ENCODE results near the gene ABCG5.

ABCG5 gene

DNA sequence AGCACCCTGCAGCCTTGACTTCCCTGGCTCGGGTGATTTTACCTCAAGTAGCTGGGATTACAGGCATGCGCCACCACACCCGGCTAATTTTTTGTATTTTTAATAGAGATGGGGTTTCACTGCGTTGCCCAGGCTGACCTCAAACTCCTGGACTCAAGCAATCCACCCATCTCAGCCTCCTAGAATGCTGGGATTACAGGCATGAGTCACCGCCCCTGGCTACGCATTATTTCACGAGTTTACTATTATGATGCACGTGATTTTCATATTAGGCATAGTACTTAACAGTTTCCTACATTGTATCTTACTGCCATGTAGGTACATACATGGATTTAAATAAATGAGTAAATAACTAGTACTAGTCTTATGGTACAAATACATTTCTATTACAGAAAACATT, 60.4 kb downstream of the ABCG5 start:
- no peak for TF ChIP-seq SIN3A (IDR thresholded peaks at IDR 0.05; ENCODE audit: borderline replicate concordance, insufficient read depth, low read length)
- no peak for TF ChIP-seq POLR2AphosphoS5 (IDR thresholded peaks at IDR 0.05; ENCODE audit: low read depth, low read length)

DNA sequence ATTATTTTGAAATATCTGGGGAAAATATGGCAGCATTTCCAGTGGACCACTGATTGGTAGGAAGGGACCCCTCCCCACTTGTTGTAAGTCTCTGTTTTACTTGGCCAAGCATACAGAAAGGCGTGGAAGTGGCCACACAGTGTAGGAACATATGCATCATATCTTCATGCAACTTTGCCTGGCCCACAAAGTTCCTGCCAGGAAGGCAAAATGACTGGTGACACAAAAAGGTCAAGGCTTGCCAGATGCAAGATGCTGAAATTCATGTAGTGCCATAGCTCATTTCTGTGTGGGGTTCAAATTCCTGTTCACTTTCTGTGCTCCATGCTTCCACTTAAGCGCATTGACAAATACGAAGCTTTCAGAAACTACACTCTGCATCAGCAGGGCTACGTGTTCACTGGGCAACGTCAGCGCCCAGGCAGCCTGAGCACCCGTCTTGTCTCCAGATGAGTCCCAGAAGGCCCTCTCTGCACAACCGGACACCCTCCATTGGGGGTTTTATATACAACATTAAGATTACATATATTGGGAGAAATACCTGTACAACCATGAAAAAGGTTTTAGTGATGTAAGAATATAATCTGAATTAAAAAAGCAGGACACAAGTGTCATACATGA, 61.2 kb downstream of the ABCG5 start:
- TF ChIP-seq FOXP2 (optimal IDR thresholded peaks at IDR 0.05; ENCODE audit: borderline replicate concordance, extremely low read depth, extremely low read length, insufficient read depth) (no peak), TAF1 (IDR thresholded peaks at IDR 0.05; ENCODE audit: borderline replicate concordance, insufficient read depth, low read length) (no peak), POLR2AphosphoS5 (IDR thresholded peaks at IDR 0.05; ENCODE audit: low read depth, low read length) (no peak), SIN3A (IDR thresholded peaks at IDR 0.05; ENCODE audit: borderline replicate concordance, insufficient read depth, low read length) (no peak)
- TF ChIP-seq, protein P1, sequence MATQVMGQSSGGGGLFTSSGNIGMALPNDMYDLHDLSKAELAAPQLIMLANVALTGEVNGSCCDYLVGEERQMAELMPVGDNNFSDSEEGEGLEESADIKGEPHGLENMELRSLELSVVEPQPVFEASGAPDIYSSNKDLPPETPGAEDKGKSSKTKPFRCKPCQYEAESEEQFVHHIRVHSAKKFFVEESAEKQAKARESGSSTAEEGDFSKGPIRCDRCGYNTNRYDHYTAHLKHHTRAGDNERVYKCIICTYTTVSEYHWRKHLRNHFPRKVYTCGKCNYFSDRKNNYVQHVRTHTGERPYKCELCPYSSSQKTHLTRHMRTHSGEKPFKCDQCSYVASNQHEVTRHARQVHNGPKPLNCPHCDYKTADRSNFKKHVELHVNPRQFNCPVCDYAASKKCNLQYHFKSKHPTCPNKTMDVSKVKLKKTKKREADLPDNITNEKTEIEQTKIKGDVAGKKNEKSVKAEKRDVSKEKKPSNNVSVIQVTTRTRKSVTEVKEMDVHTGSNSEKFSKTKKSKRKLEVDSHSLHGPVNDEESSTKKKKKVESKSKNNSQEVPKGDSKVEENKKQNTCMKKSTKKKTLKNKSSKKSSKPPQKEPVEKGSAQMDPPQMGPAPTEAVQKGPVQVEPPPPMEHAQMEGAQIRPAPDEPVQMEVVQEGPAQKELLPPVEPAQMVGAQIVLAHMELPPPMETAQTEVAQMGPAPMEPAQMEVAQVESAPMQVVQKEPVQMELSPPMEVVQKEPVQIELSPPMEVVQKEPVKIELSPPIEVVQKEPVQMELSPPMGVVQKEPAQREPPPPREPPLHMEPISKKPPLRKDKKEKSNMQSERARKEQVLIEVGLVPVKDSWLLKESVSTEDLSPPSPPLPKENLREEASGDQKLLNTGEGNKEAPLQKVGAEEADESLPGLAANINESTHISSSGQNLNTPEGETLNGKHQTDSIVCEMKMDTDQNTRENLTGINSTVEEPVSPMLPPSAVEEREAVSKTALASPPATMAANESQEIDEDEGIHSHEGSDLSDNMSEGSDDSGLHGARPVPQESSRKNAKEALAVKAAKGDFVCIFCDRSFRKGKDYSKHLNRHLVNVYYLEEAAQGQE (IDR thresholded peaks at IDR 0.05; ENCODE audit: insufficient read depth in 1 of 2, low read depth in 2 of 2, low read length in 2 of 2): no peak

DNA sequence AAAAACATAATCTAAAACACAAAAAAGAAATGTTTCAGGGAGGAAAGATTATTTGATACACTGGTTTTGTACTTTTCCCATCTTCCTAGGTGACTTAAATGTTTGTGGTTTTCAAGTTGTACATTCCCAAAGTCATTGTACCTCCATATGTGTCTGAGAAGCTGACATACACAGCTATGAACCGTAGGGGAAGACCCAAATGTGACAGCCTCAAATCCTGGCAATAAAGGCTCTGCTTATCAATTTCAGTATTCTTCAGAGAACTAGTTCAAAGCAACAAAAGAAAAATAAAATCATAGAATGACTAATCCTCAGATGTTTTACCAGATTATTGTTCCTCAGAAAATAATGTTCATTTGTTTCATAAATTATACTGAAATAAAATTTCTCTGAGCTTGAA, 62.3 kb downstream of the ABCG5 start:
- TF ChIP-seq SIN3A (IDR thresholded peaks at IDR 0.05; ENCODE audit: borderline replicate concordance, insufficient read depth, low read length): no peak
- TF ChIP-seq, protein P1 (IDR thresholded peaks at IDR 0.05; ENCODE audit: insufficient read depth in 1 of 2, low read depth in 2 of 2, low read length in 2 of 2): no peak
- TF ChIP-seq TAF1 (IDR thresholded peaks at IDR 0.05; ENCODE audit: borderline replicate concordance, insufficient read depth, low read length): no peak
- no peak for TF ChIP-seq POLR2AphosphoS5 (IDR thresholded peaks at IDR 0.05; ENCODE audit: low read depth, low read length)
- no peak for TF ChIP-seq FOXP2 (optimal IDR thresholded peaks at IDR 0.05; ENCODE audit: borderline replicate concordance, extremely low read depth, extremely low read length, insufficient read depth)

DNA sequence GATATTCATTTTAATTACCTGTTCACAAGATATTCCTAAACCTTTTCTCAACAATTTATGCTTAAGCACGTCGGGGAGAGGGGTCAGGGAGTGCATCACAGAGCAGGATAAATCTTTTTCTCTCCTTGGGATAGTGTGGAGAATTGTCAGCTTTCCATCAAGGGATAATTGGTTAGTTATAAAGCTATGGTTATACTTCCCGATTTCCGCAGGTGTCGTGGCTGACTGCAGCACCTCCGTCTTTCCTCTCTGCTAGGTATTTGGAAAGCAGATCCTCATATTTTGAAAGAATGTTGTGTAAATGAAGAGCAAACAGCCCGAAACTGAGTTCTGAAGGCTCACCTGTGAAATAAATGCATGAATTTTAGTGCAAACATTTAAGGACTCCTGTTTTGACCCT, 64.0 kb downstream of the ABCG5 start:
- TF ChIP-seq POLR2AphosphoS5 (IDR thresholded peaks at IDR 0.05; ENCODE audit: low read depth, low read length) (no peak), TAF1 (IDR thresholded peaks at IDR 0.05; ENCODE audit: borderline replicate concordance, insufficient read depth, low read length) (no peak), FOXP2 (optimal IDR thresholded peaks at IDR 0.05; ENCODE audit: borderline replicate concordance, extremely low read depth, extremely low read length, insufficient read depth) (no peak), SIN3A (IDR thresholded peaks at IDR 0.05; ENCODE audit: borderline replicate concordance, insufficient read depth, low read length) (no peak)
- TF ChIP-seq, protein P1 (IDR thresholded peaks at IDR 0.05; ENCODE audit: insufficient read depth in 1 of 2, low read depth in 2 of 2, low read length in 2 of 2): no peak

DNA sequence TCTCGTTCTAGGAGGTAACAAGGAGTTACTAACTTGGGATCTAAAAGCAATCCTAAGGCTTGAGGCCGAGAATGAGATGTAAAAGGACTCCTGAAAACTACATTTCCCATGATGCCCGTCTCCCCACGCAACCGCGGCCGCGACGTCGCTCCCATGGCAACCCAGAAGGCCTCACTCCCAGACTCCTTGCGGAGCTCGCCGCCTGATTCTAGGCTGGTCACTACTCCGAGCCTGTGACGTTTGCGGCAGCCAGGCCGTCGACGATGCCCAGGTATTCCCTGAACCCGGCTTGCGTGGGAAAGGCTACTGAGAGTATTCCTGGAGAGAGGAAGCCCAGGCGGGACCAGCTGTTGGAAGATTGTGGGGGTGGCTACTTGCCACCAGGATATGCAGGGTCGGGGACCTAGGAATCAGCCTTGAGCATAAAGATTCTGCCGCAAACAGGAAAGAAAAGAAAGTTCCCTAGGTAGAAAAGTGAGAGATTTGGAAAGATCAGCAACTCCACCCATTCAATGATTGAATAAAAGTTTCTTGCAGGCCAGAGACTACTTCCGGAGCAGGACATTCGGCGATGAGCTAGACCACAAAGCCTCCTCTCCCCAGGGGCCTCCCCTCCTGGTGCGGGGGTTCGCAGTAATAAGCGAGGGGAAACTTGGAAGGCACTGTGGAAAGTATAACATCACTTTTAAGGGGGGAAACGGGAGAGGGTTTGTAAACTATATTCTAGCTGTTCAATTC, 64.6 kb downstream of the ABCG5 start, which contains the start of gene DYNC2LI1:
Gene DYNC2LI1, plus strand, starts transcription at position 164 of the 738 bp plus-strand sequence. Its CDS starts 100 bp downstream, at position 264.
- TF ChIP-seq TAF1 (IDR thresholded peaks at IDR 0.05; ENCODE audit: borderline replicate concordance, insufficient read depth, low read length) (0 out of 2 replicates have a peak, but pooled peaks have one; percentile 35), FOXP2 (optimal IDR thresholded peaks at IDR 0.05; ENCODE audit: borderline replicate concordance, extremely low read depth, extremely low read length, insufficient read depth) (no peak), SIN3A (IDR thresholded peaks at IDR 0.05; ENCODE audit: borderline replicate concordance, insufficient read depth, low read length) (peak; percentile 73; the same call in 1 of the 2 replicates), POLR2AphosphoS5 (IDR thresholded peaks at IDR 0.05; ENCODE audit: low read depth, low read length) (peak; percentile 74; the same call in 1 of the 2 replicates)
- TF ChIP-seq, protein P1 (IDR thresholded peaks at IDR 0.05; ENCODE audit: insufficient read depth in 1 of 2, low read depth in 2 of 2, low read length in 2 of 2): no peak
